T-helper 1 cell treated with Interleukin-12 subunit alpha and Interleukin-12 subunit beta and Interleukin-4 antibody, amounts not matched to agents 30 ng/mL and 1 ng/mL, for 36 hours (primary cell): ENCODE results near the gene SPG7. TPM values are rescaled to one million over a fixed set of nuclear protein-coding genes. Genes with fewer than 3 reads are reported as not detected.
"Not testable (repeated sequence)": the region's sequence is repeated elsewhere in the genome, so short reads cannot be mapped to it uniquely, and the experiment has no call there.

ENCODE experiments used
- intact Hi-C: fragments of 100-400 bp; cut with micrococcal nuclease; formaldehyde crosslinking; loops from one replicate; pipeline ENCODE4 v1.15.1; 2024
- total RNA-seq: library from RNA; stranded (reverse); gene quantifications from 2 replicates; pipeline ENCODE4 v1.2.3, GENCODE V29; 2022

SPG7 gene
- total RNA-seq, 1 donor from 2014 or later: 126 TPM

- intact Hi-C loops: loop anchor here (5.0 to 10.0 kb wide), 2 partner anchors 311 to 467 kb away; partner anchors contain the start of genes ACSF3 and TCF25
These were observed 53.1 kb downstream of the SPG7 start for GRCh38 chr16:89561142-89561883.

- intact Hi-C loops: loop anchor here (5.0 to 10.0 kb wide), 2 partner anchors 310 to 467 kb away; partner anchors contain the start of genes ACSF3 and TCF25
These were observed 53.8 kb downstream of the SPG7 start for GRCh38 chr16:89561884-89562599.

- intact Hi-C loops: loop anchor here (5.0 to 10.0 kb wide), 2 partner anchors 309 to 468 kb away; partner anchors contain the start of genes ACSF3 and TCF25
These were observed 54.7 kb downstream of the SPG7 start for GRCh38 chr16:89562939-89563338.

- intact Hi-C loops: loop anchor here (5.0 to 10.0 kb wide), 2 partner anchors 308 to 469 kb away; partner anchors contain the start of genes ACSF3 and TCF25
These were observed 55.6 kb downstream of the SPG7 start for GRCh38 chr16:89563639-89564392.

GRCh38 chr16:89564476-89565255, 56.5 kb downstream of the SPG7 start:
- intact Hi-C loops: loop anchor here (5.0 to 10.0 kb wide), 2 partner anchors 308 to 470 kb away; partner anchors contain the start of genes ACSF3 and TCF25

GRCh38 chr16:89565256-89565505, 57.0 kb downstream of the SPG7 start:
- intact Hi-C loops: loop anchor here (10.0 kb wide), 1 partner anchor 470 kb away; the partner anchor contains the start of gene ACSF3

- intact Hi-C loops: loop anchor here (10.0 kb wide), 1 partner anchor 471 kb away; the partner anchor contains the start of gene ACSF3
These were observed 57.5 kb downstream of the SPG7 start for GRCh38 chr16:89565506-89566372.

- intact Hi-C loops: loop anchor here (10.0 kb wide), 1 partner anchor 473 kb away; the partner anchor contains the start of gene ACSF3
These were observed 59.7 kb downstream of the SPG7 start for GRCh38 chr16:89567656-89568594.

GRCh38 chr16:89569506-89570341, 61.5 kb downstream of the SPG7 start:
- intact Hi-C loops: loop anchor here (10.0 kb wide), 1 partner anchor 475 kb away; the partner anchor contains the start of gene ACSF3

GRCh38 chr16:89570342-89570923, 62.2 kb downstream of the SPG7 start:
- intact Hi-C loops: no loop called here

- intact Hi-C loops: not testable (repeated sequence)
These were observed 62.9 kb downstream of the SPG7 start for GRCh38 chr16:89570983-89571598.

- intact Hi-C loops: no loop called here
These were observed 63.4 kb downstream of the SPG7 start for GRCh38 chr16:89571636-89572035.

- intact Hi-C loops: no loop called here
These were observed 63.9 kb downstream of the SPG7 start for GRCh38 chr16:89572073-89572484.

GRCh38 chr16:89572485-89573205, 64.4 kb downstream of the SPG7 start:
- intact Hi-C loops: no loop called here

GRCh38 chr16:89573826-89574680, 65.8 kb downstream of the SPG7 start:
- intact Hi-C loops: loop anchor here (1.0 to 2.0 kb wide), 2 partner anchors 67 to 93 kb away; no protein-coding TSS in a partner anchor
